Type B pancreatic cell (in vitro differentiated cells): Measurements from ENCODE around the gene CD300LB. TPM values are rescaled to one million over a fixed set of nuclear protein-coding genes. Genes with fewer than 3 reads are reported as not detected.

ENCODE experiments used
- DNase-seq: peaks from one replicate; pipeline ENCODE4 v3.0.0; 2021; ENCODE audit warnings: mixed read lengths; ENCODE audit not compliant: unreplicated experiment; ENCODE audit errors: extremely low spot score
- H3K27ac Mint-ChIP-seq: 2 replicates; pipeline ENCODE4 v1.8.0; 2021; ENCODE audit warnings: mild to moderate bottlenecking, mixed read lengths
- H3K27me3 Mint-ChIP-seq: 2 replicates; pipeline ENCODE4 v1.8.0; 2021; ENCODE audit warnings: mixed read lengths
- H3K36me3 Mint-ChIP-seq: 2 replicates; pipeline ENCODE4 v1.8.0; 2021; ENCODE audit warnings: mixed read lengths
- H3K4me1 Mint-ChIP-seq: one replicate; pipeline ENCODE4 v1.8.0; 2021; ENCODE audit warnings: mixed read lengths; ENCODE audit not compliant: unreplicated experiment
- H3K4me3 Mint-ChIP-seq: 2 replicates; pipeline ENCODE4 v1.8.0; 2021; ENCODE audit warnings: mild to moderate bottlenecking, mixed read lengths
- H3K9me3 Mint-ChIP-seq: 2 replicates; pipeline ENCODE4 v1.8.0; 2021; ENCODE audit warnings: mixed read lengths
- total RNA-seq: library from RNA; stranded (reverse); gene quantifications from 2 replicates; pipeline ENCODE4 v1.2.1, GENCODE V29; 2021; ENCODE audit warnings: low replicate concordance
- TF ChIP-seq, protein P1 (sequence below): fragments of 200-600 bp; sonication (generic); conservative IDR thresholded peaks from 2 replicates; pipeline ENCODE4 v1.5.0; 2021; ENCODE audit warnings: antibody characterized with exemption, mild to moderate bottlenecking

Gene CD300LB
- total RNA-seq, 1 donor from 2014 or later: not detected

GRCh38 chr17:74542727-74543383 is 11.6 kb upstream of the CD300LB start:
- Mint-ChIP-seq H3K27ac (no peak overlapping the region), H3K27me3 (peaks cover 33% of the 10 kb centered on the region), H3K4me1 (no peaks in the 10 kb centered on the region), H3K9me3 (no peaks in the 10 kb centered on the region), H3K4me3 (no peak overlapping the region), H3K36me3 (no peaks in the 10 kb centered on the region)
- TF ChIP-seq, protein P1, sequence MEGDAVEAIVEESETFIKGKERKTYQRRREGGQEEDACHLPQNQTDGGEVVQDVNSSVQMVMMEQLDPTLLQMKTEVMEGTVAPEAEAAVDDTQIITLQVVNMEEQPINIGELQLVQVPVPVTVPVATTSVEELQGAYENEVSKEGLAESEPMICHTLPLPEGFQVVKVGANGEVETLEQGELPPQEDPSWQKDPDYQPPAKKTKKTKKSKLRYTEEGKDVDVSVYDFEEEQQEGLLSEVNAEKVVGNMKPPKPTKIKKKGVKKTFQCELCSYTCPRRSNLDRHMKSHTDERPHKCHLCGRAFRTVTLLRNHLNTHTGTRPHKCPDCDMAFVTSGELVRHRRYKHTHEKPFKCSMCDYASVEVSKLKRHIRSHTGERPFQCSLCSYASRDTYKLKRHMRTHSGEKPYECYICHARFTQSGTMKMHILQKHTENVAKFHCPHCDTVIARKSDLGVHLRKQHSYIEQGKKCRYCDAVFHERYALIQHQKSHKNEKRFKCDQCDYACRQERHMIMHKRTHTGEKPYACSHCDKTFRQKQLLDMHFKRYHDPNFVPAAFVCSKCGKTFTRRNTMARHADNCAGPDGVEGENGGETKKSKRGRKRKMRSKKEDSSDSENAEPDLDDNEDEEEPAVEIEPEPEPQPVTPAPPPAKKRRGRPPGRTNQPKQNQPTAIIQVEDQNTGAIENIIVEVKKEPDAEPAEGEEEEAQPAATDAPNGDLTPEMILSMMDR: no peak
- no peak for DNase-seq

GRCh38 chr17:74542166-74542565 is 10.9 kb upstream of the CD300LB start:
- Mint-ChIP-seq H3K9me3 (no peaks in the 10 kb centered on the region), H3K4me1 (no peaks in the 10 kb centered on the region), H3K27ac (no peak overlapping the region), H3K4me3 (no peak overlapping the region), H3K36me3 (no peaks in the 10 kb centered on the region), H3K27me3 (peaks cover 40% of the 10 kb centered on the region)
- no peak for DNase-seq
- TF ChIP-seq, protein P1: no peak

- H3K27ac Mint-ChIP-seq: no peak overlapping the region
- H3K27me3 Mint-ChIP-seq: peaks cover 47% of the 10 kb centered on the region
- no peak overlapping the region for H3K4me3 Mint-ChIP-seq
- no peaks in the 10 kb centered on the region for H3K9me3 Mint-ChIP-seq
- no peaks in the 10 kb centered on the region for H3K4me1 Mint-ChIP-seq
- TF ChIP-seq, protein P1: no peak
- H3K36me3 Mint-ChIP-seq: no peaks in the 10 kb centered on the region
- DNase-seq: no peak
These were observed 10.2 kb upstream of the CD300LB start for GRCh38 chr17:74541176-74542111.

GRCh38 chr17:74539281-74539820 is 8.1 kb upstream of the CD300LB start:
- Mint-ChIP-seq H3K36me3 (no peaks in the 10 kb centered on the region), H3K4me3 (no peak overlapping the region), H3K4me1 (no peaks in the 10 kb centered on the region), H3K27me3 (peaks cover 55% of the 10 kb centered on the region), H3K27ac (no peak overlapping the region), H3K9me3 (no peaks in the 10 kb centered on the region)
- TF ChIP-seq, protein P1: no peak
- no peak for DNase-seq

- Mint-ChIP-seq H3K4me1 (no peaks in the 10 kb centered on the region), H3K36me3 (no peaks in the 10 kb centered on the region), H3K4me3 (no peak overlapping the region), H3K27me3 (peaks cover 59% of the 10 kb centered on the region), H3K27ac (no peak overlapping the region), H3K9me3 (no peaks in the 10 kb centered on the region)
- no peak for DNase-seq
- TF ChIP-seq, protein P1: no peak
These were observed 5.6 kb upstream of the CD300LB start for GRCh38 chr17:74536890-74537289.
